A673 (cell line): ENCODE measurements around the gene CSNK2A1. TPM values are rescaled to one million over a fixed set of nuclear protein-coding genes. Genes with fewer than 3 reads are reported as not detected.
"Not testable (repeated sequence)": the region's sequence is repeated elsewhere in the genome, so short reads cannot be mapped to it uniquely, and the experiment has no call there.

Experiments used
- BruUV-seq: library from RNA; stranded (reverse); fragments of 400-500 nt; replicated peaks from 2 replicates; lab custom pipeline; 2021; lab: Mats Ljungman, UMichigan
- CTCF ChIA-PET: fragments of 300-600 bp; sonication (Branson Sonifier 250); formaldehyde crosslinking; loops from one replicate; lab custom pipeline; 2022; ENCODE audit warnings: antibody characterized with exemption; lab: Charles Lee
- POLR2A ChIA-PET: fragments of 300-600 bp; sonication (Branson Sonifier 250); formaldehyde crosslinking; loops from one replicate; lab custom pipeline; 2022; ENCODE audit warnings: antibody characterized with exemption; ENCODE audit not compliant: low non-redundant PET; lab: Charles Lee
- DNase-seq: peaks from one replicate; pipeline ENCODE4 v3.0.0-alpha.2; 2015; ENCODE audit warnings: low spot score
- H3K27ac ChIP-seq: fragments of 200-600 bp; sonication (generic); 2 replicates; pipeline ENCODE4 v1.5.1; 2016; ENCODE audit warnings: mixed run types, low read depth, mild to moderate bottlenecking, mixed read lengths, antibody characterized with exemption, low read length; ENCODE audit not compliant: poor library complexity, severe bottlenecking
- H3K27me3 ChIP-seq: fragments of 200-600 bp; sonication (generic); replicated peaks from 2 replicates; pipeline ENCODE4 v1.6.1; 2017; ENCODE audit warnings: mixed run types, low read depth, mild to moderate bottlenecking, mixed read lengths, antibody characterized with exemption, low read length; ENCODE audit not compliant: insufficient read depth, poor library complexity
- H3K36me3 ChIP-seq: fragments of 200-600 bp; sonication (generic); 2 replicates; pipeline ENCODE4 v1.6.1; 2016; ENCODE audit warnings: mixed run types, mild to moderate bottlenecking, mixed read lengths, antibody characterized with exemption, low read length; ENCODE audit not compliant: insufficient read depth, poor library complexity, severe bottlenecking
- H3K4me1 ChIP-seq: fragments of 200-600 bp; sonication (generic); 2 replicates; pipeline ENCODE4 v1.6.1; 2017; ENCODE audit warnings: mixed run types, mild to moderate bottlenecking, mixed read lengths, antibody characterized with exemption, low read length; ENCODE audit not compliant: insufficient read depth, poor library complexity, severe bottlenecking
- H3K4me3 ChIP-seq: fragments of 200-600 bp; sonication (generic); 2 replicates; pipeline ENCODE4 v1.5.1; 2016; ENCODE audit warnings: low read depth, mixed run types, mild to moderate bottlenecking, mixed read lengths, low read length; ENCODE audit not compliant: poor library complexity, severe bottlenecking
- H3K9me3 ChIP-seq: fragments of 200-600 bp; sonication (generic); 2 replicates; pipeline ENCODE4 v1.6.1; 2016; ENCODE audit warnings: mixed run types, low read depth, mild to moderate bottlenecking, mixed read lengths, antibody characterized with exemption, low read length; ENCODE audit not compliant: poor library complexity, severe bottlenecking
- EZH2 ChIP-seq: fragments of 200-600 bp; sonication (generic); IDR thresholded peaks from 2 replicates; pipeline ENCODE4 v1.6.1; 2017; ENCODE audit warnings: borderline replicate concordance, low read depth, mild to moderate bottlenecking, mixed read lengths, antibody characterized with exemption, low read length; ENCODE audit not compliant: poor library complexity, severe bottlenecking
- intact Hi-C: fragments of 100-400 bp; cut with micrococcal nuclease; formaldehyde crosslinking; loops from one replicate; pipeline ENCODE4 v1.10.0; 2022; ENCODE audit not compliant: unreplicated experiment
- total RNA-seq: library from RNA; stranded (reverse); gene quantifications from 2 replicates; pipeline ENCODE4 v1.2.3, GENCODE V29; 2021
- TF ChIP-seq, protein P1 (sequence below): fragments of 300-800, 200-600 bp; sonication (generic); conservative IDR thresholded peaks from 2 replicates; pipeline ENCODE4 v1.5.1; 2017; ENCODE audit warnings: low read depth, mild to moderate bottlenecking, antibody characterized with exemption, low read length, moderate library complexity, mixed read lengths

CSNK2A1 gene
- total RNA-seq, 1 experiment from 2014 or later: 233 TPM

GRCh38 chr20:458776-459175 lies 84.8 kb downstream of the CSNK2A1 start:
- Histone ChIP-seq H3K4me1 (peaks cover 15% of the 10 kb centered on the region), H3K4me3 (no peak overlapping the region), H3K27ac (no peak overlapping the region), H3K36me3 (no peaks in the 10 kb centered on the region), H3K9me3 (no peaks in the 10 kb centered on the region), H3K27me3 (no peaks in the 10 kb centered on the region)
- intact Hi-C loops: no loop called here
- POLR2A ChIA-PET: no interaction called here
- no peak for TF ChIP-seq EZH2
- TF ChIP-seq, protein P1, sequence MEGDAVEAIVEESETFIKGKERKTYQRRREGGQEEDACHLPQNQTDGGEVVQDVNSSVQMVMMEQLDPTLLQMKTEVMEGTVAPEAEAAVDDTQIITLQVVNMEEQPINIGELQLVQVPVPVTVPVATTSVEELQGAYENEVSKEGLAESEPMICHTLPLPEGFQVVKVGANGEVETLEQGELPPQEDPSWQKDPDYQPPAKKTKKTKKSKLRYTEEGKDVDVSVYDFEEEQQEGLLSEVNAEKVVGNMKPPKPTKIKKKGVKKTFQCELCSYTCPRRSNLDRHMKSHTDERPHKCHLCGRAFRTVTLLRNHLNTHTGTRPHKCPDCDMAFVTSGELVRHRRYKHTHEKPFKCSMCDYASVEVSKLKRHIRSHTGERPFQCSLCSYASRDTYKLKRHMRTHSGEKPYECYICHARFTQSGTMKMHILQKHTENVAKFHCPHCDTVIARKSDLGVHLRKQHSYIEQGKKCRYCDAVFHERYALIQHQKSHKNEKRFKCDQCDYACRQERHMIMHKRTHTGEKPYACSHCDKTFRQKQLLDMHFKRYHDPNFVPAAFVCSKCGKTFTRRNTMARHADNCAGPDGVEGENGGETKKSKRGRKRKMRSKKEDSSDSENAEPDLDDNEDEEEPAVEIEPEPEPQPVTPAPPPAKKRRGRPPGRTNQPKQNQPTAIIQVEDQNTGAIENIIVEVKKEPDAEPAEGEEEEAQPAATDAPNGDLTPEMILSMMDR: no peak
- no peak for DNase-seq
- CTCF ChIA-PET: no interaction called here
- BruUV-seq: no TSS peak

DNA sequence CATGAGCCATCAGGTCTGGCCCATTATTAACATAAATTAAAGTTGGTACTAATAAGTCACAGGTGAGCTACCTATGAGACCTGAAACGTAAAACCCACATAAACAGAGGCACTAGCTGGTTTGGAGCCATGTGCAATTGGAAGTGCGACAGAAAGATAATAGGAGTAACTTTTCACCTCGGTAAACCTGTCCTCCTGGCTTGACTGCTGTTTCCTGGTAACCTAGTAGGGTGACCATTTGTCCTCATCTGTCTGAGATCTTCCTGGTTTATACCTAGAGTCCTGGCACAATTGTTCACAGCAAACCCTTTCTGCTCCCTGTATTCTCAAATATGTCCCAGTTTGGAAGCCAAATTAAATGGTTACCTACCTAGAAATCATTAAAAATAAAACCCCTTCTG lies 88.6 kb downstream of the CSNK2A1 start:
- DNase-seq: no peak
- CTCF ChIA-PET: no interaction called here
- Histone ChIP-seq H3K27ac (no peak overlapping the region), H3K4me1 (peaks cover 4% of the 10 kb centered on the region), H3K4me3 (no peak overlapping the region), H3K27me3 (no peaks in the 10 kb centered on the region), H3K9me3 (no peaks in the 10 kb centered on the region), H3K36me3 (no peaks in the 10 kb centered on the region)
- no TSS peak for BruUV-seq
- TF ChIP-seq EZH2: no peak
- TF ChIP-seq, protein P1: no peak
- intact Hi-C loops: no loop called here
- POLR2A ChIA-PET: no interaction called here

DNA sequence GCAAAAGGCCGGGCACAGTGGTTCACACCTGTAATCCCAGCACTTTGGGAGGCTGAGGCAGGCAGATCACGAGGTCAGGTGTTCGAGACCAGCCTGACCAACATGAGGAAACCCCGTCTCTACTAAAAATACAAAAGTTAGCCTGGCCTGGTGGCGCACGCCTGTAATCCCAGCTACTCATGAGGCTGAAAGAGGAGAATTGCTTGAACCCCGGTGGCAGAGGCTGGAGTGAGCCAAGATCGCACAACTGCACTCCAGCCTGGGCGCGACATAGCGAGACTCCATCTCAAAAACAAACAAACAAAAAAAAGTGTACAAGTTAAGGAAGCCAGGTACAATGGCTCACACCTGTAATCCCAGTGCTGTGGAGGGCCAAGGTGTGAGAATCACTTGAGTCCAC lies 91.6 kb downstream of the CSNK2A1 start:
- POLR2A ChIA-PET, H3K4me1 ChIP-seq, BruUV-seq: not testable (repeated sequence)

More for the DNA sequence above, 91.6 kb downstream of the CSNK2A1 start:
- H3K4me3 ChIP-seq, H3K27ac ChIP-seq, CTCF ChIA-PET, H3K9me3 ChIP-seq, intact Hi-C loops, H3K27me3 ChIP-seq, H3K36me3 ChIP-seq, DNase-seq: not testable (repeated sequence)
